Stomach (tissue), 4 donors: ENCODE data around the gene ATG7.

Experiments
- CTCF ChIP-seq, 7 experiments: fragments of 450-650 bp in 4 of 7; fragments of 200-600 bp in 3 of 7; sonication (generic) in 3 of 7; IDR thresholded peaks; one replicate each; pipeline ENCODE4 v1.5.1; 2016 to 2019; ENCODE audit warnings: antibody characterized with exemption in 7 of 7, control low read depth in 2 of 7, mild to moderate bottlenecking in 1 of 7
- EP300 ChIP-seq: sonication (generic); formaldehyde crosslinking; IDR thresholded peaks from one replicate; pipeline ENCODE4 v1.6.1; 2017; ENCODE audit warnings: antibody characterized with exemption
- POLR2A ChIP-seq, 4 donors: fragments of 450-650 bp; IDR thresholded peaks; one replicate each; pipeline ENCODE4 v1.6.1; 2016; ENCODE audit warnings: antibody characterized with exemption in 4 of 4, control low read depth in 2 of 4, mild to moderate bottlenecking in 1 of 4, moderate library complexity in 1 of 4

GRCh38 chr3:11553436-11554235 is 281.4 kb downstream of the ATG7 start:
- TF ChIP-seq CTCF (IDR thresholded peaks at IDR 0.05) (no peak), POLR2A (IDR thresholded peaks at IDR 0.05) (no peak), EP300 (no peak)
